ENCODE results near the gene YAF2.

- no peak for TF ChIP-seq CTCF (IDR thresholded peaks at IDR 0.05)
- no peak for TF ChIP-seq POLR2A (IDR thresholded peaks at IDR 0.05)
Observed at GRCh38 chr12:42262271-42262670, 24.2 kb upstream of the YAF2 start.
